OCI-LY7 (cell line): ENCODE results near the gene ACTN1. TPM values are rescaled to one million over a fixed set of nuclear protein-coding genes. Genes with fewer than 3 reads are reported as not detected.

ENCODE experiments used
- BruUV-seq: library from RNA; stranded (reverse); fragments of 400-500 nt; replicated peaks from 2 replicates; lab custom pipeline; 2021; lab: Mats Ljungman, UMichigan
- CTCF ChIA-PET: fragments of 300-600 bp; sonication (Branson Sonifier 250); formaldehyde crosslinking; loops from one replicate; lab custom pipeline; 2022; ENCODE audit warnings: antibody characterized with exemption; ENCODE audit not compliant: unreplicated experiment; lab: Charles Lee
- POLR2A ChIA-PET: fragments of 300-600 bp; sonication (Branson Sonifier 250); formaldehyde crosslinking; loops from one replicate; lab custom pipeline; 2022; ENCODE audit warnings: antibody characterized with exemption; lab: Charles Lee
- DNase-seq: peaks from one replicate; pipeline ENCODE4 v3.0.0-alpha.2; 2015; ENCODE audit warnings: low spot score
- H2AFZ ChIP-seq: fragments of 200-600 bp; sonication (generic), shearing (Covaris generic); 2 replicates; pipeline ENCODE4 v1.6.1; 2014; ENCODE audit warnings: mild to moderate bottlenecking, antibody characterized with exemption, low read length, moderate library complexity
- H3K27ac ChIP-seq: fragments of 200-600 bp; sonication (generic); 2 replicates; pipeline ENCODE4 v1.5.1; 2014; ENCODE audit warnings: mixed run types, low read depth, mild to moderate bottlenecking, moderate library complexity, low read length, inconsistent platforms; ENCODE audit not compliant: poor library complexity, severe bottlenecking
- H3K36me3 ChIP-seq: fragments of 200-600 bp; sonication (generic); 2 replicates; pipeline ENCODE4 v1.6.1; 2014; ENCODE audit warnings: mild to moderate bottlenecking, antibody characterized with exemption, low read length, moderate library complexity, mixed read lengths; ENCODE audit not compliant: insufficient read depth
- H3K4me1 ChIP-seq: fragments of 200-600 bp; sonication (generic); 2 replicates; pipeline ENCODE4 v1.5.1; 2014; ENCODE audit warnings: mild to moderate bottlenecking, low read length; ENCODE audit not compliant: insufficient read depth, poor library complexity, severe bottlenecking
- H3K4me2 ChIP-seq: fragments of 200-600 bp; sonication (generic); 2 replicates; pipeline ENCODE4 v1.6.1; 2014; ENCODE audit warnings: mild to moderate bottlenecking, low read length
- H3K4me3 ChIP-seq: fragments of 200-600 bp; sonication (generic); 2 replicates; pipeline ENCODE4 v1.5.1; 2014; ENCODE audit warnings: mild to moderate bottlenecking, low read depth, low read length; ENCODE audit not compliant: poor library complexity, severe bottlenecking
- H3K79me2 ChIP-seq: fragments of 200-600 bp; sonication (generic); 2 replicates; pipeline ENCODE4 v1.6.1; 2016; ENCODE audit warnings: low read depth, mild to moderate bottlenecking, low read length, moderate library complexity, mixed read lengths; ENCODE audit not compliant: insufficient read depth
- H3K9me2 ChIP-seq: fragments of 200-600 bp; sonication (generic); 2 replicates; pipeline ENCODE4 v1.6.1; 2016; ENCODE audit warnings: mild to moderate bottlenecking, low read length, mixed read lengths; ENCODE audit not compliant: insufficient read depth
- H3K9me3 ChIP-seq: fragments of 200-600 bp; sonication (generic); 2 replicates; pipeline ENCODE4 v1.6.1; 2014; ENCODE audit warnings: mild to moderate bottlenecking, mixed run types, low read length, mixed read lengths
- H4K20me1 ChIP-seq: fragments of 200-600 bp; sonication (generic); 2 replicates; pipeline ENCODE4 v1.6.1; 2014; ENCODE audit warnings: mild to moderate bottlenecking, antibody characterized with exemption, low read length, moderate library complexity, mixed read lengths; ENCODE audit not compliant: insufficient read depth
- EZH2phosphoT487 ChIP-seq: fragments of 200-600 bp; sonication (generic); IDR thresholded peaks from 2 replicates; pipeline ENCODE4 v1.6.1; 2018; ENCODE audit warnings: low read depth, borderline replicate concordance, mild to moderate bottlenecking, mixed run types, antibody characterized with exemption, low read length, moderate library complexity, mixed read lengths
- intact Hi-C: fragments of 100-400 bp; cut with micrococcal nuclease; formaldehyde crosslinking; loops from one replicate; pipeline ENCODE4 v1.10.0; 2022; ENCODE audit not compliant: unreplicated experiment
- total RNA-seq, 2 experiments: library from RNA; depleted of rRNA in 1 of 2; stranded (reverse); fragments of >200 nt in 1 of 2; shearing (Covaris generic) in 1 of 2; gene quantifications; 2 replicates each; pipeline ENCODE4 v1.2.3, GENCODE V29; 2014 to 2022
- TF ChIP-seq, protein P1 (sequence below): fragments of 200-600 bp; sonication (generic); conservative IDR thresholded peaks from 2 replicates; pipeline ENCODE4 v1.5.1; 2014; ENCODE audit warnings: mild to moderate bottlenecking, antibody characterized with exemption, low read length, moderate library complexity, mixed read lengths

ACTN1 gene
- total RNA-seq, 2 experiments from 2014 or later = 0.51 to 1.8 TPM

- Histone ChIP-seq H3K9me3 (no peaks in the 10 kb centered on the region), H4K20me1 (no peaks in the 10 kb centered on the region), H3K27ac (no peak overlapping the region), H3K79me2 (no peaks in the 10 kb centered on the region), H2AFZ (no peak overlapping the region), H3K9me2 (no peaks in the 10 kb centered on the region), H3K36me3 (no peaks in the 10 kb centered on the region), H3K4me3 (no peak overlapping the region), H3K4me1 (no peaks in the 10 kb centered on the region), H3K4me2 (no peak overlapping the region)
- intact Hi-C loops = no loop called here
- CTCF ChIA-PET = interaction anchor here (0.6 kb wide), 1 partner anchor 51 kb away, joined by 3 read pairs; no protein-coding TSS in a partner anchor
- TF ChIP-seq EZH2phosphoT487 = no peak
- TF ChIP-seq, protein P1, sequence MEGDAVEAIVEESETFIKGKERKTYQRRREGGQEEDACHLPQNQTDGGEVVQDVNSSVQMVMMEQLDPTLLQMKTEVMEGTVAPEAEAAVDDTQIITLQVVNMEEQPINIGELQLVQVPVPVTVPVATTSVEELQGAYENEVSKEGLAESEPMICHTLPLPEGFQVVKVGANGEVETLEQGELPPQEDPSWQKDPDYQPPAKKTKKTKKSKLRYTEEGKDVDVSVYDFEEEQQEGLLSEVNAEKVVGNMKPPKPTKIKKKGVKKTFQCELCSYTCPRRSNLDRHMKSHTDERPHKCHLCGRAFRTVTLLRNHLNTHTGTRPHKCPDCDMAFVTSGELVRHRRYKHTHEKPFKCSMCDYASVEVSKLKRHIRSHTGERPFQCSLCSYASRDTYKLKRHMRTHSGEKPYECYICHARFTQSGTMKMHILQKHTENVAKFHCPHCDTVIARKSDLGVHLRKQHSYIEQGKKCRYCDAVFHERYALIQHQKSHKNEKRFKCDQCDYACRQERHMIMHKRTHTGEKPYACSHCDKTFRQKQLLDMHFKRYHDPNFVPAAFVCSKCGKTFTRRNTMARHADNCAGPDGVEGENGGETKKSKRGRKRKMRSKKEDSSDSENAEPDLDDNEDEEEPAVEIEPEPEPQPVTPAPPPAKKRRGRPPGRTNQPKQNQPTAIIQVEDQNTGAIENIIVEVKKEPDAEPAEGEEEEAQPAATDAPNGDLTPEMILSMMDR = no peak
- BruUV-seq = no TSS peak
- no peak for DNase-seq
- POLR2A ChIA-PET = no interaction called here
Measured at GRCh38 chr14:68937471-68938270, 41.4 kb downstream of the ACTN1 start.

DNA sequence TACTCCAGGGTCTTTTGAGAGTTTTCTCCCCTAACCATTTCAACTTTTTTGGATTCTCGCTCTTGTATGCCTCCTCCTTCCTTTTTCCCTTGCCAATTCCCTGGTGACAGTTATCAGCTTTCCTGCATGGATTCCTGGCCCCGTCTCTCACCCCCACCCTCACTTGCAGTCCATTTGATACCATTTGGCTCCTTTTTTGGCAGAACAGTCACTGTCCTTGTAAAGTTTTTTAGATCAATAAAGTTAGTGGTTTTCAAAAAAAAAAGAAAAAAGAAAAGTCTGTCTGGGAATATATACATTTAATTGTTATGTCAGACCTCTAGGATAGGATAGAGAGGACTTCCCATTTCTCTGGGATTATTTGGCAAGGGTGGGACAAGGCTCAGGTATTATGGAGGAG, 42.1 kb downstream of the ACTN1 start:
- no peak overlapping the region for H2AFZ ChIP-seq
- H3K9me3 ChIP-seq = no peaks in the 10 kb centered on the region
- CTCF ChIA-PET = no interaction called here
- H3K4me2 ChIP-seq = no peak overlapping the region
- TF ChIP-seq EZH2phosphoT487 = no peak
- TF ChIP-seq, protein P1 = no peak
- H3K9me2 ChIP-seq = no peaks in the 10 kb centered on the region
- no peak for DNase-seq
- no peaks in the 10 kb centered on the region for H3K79me2 ChIP-seq
- H4K20me1 ChIP-seq = no peaks in the 10 kb centered on the region
- no peaks in the 10 kb centered on the region for H3K36me3 ChIP-seq
- no peak overlapping the region for H3K4me3 ChIP-seq
- BruUV-seq = no TSS peak
- POLR2A ChIA-PET = no interaction called here
- H3K4me1 ChIP-seq = no peaks in the 10 kb centered on the region
- intact Hi-C loops = no loop called here
- H3K27ac ChIP-seq = no peak overlapping the region

DNA sequence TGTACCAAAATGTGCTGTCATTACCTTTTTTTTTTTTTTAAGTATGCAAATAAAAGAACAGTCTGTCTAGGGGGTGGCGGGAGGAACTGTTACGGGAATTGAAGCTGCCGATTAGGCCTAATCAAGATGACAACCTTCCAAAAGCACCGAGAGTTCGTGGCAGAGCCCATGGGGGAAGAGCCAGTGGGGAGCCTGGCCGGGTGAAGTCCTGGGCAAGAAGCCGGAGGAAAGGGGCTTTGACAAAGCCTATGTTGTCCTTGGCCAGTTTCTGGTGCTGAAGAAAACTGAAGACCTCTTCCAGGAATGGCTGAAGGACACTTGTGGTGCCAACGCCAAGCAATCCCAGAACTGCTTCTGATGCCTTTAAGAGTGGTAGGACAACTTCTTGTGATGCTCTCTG, 42.6 kb downstream of the ACTN1 start:
- H3K79me2 ChIP-seq = no peaks in the 10 kb centered on the region
- no peak overlapping the region for H2AFZ ChIP-seq
- H3K9me3 ChIP-seq = no peaks in the 10 kb centered on the region
- no peak for DNase-seq
- H4K20me1 ChIP-seq = no peaks in the 10 kb centered on the region
- BruUV-seq = no TSS peak
- no peaks in the 10 kb centered on the region for H3K4me1 ChIP-seq
- H3K9me2 ChIP-seq = no peaks in the 10 kb centered on the region
- no peak overlapping the region for H3K4me3 ChIP-seq
- CTCF ChIA-PET = no interaction called here
- intact Hi-C loops = no loop called here
- no peaks in the 10 kb centered on the region for H3K36me3 ChIP-seq
- POLR2A ChIA-PET = no interaction called here
- H3K4me2 ChIP-seq = no peak overlapping the region
- H3K27ac ChIP-seq = no peak overlapping the region
- TF ChIP-seq, protein P1 = no peak
- no peak for TF ChIP-seq EZH2phosphoT487
